GM12801 (cell line): ENCODE data around the gene SLC5A2.

Experiments used
- CTCF ChIP-seq: IDR thresholded peaks from one replicate; pipeline ENCODE4 v1.5.1; 2011; ENCODE audit warnings: control low read depth; ENCODE audit not compliant: insufficient read length; ENCODE audit errors: extremely low read depth

Gene SLC5A2

GRCh38 chr16:31451201-31451600 is 31.7 kb upstream of the SLC5A2 start:
- TF ChIP-seq CTCF: no peak

- no peak for TF ChIP-seq CTCF
Observed at GRCh38 chr16:31451681-31452351, 31.1 kb upstream of the SLC5A2 start.

- no peak for TF ChIP-seq CTCF
Observed at GRCh38 chr16:31452631-31453106, 30.3 kb upstream of the SLC5A2 start.

GRCh38 chr16:31453255-31454204 is 29.4 kb upstream of the SLC5A2 start:
- TF ChIP-seq CTCF: no peak

- TF ChIP-seq CTCF: no peak
Observed at GRCh38 chr16:31455601-31456314, 27.2 kb upstream of the SLC5A2 start.

- TF ChIP-seq CTCF: no peak
Observed at GRCh38 chr16:31456988-31457360, 25.9 kb upstream of the SLC5A2 start.

- TF ChIP-seq CTCF: no peak
Observed at GRCh38 chr16:31458073-31458843, 24.7 kb upstream of the SLC5A2 start.
